ENCODE results near the gene VIL1.
A peak's percentile ranks its signal among the peaks of the same experiment; 100 is the strongest.

The VIL1 gene

DNA sequence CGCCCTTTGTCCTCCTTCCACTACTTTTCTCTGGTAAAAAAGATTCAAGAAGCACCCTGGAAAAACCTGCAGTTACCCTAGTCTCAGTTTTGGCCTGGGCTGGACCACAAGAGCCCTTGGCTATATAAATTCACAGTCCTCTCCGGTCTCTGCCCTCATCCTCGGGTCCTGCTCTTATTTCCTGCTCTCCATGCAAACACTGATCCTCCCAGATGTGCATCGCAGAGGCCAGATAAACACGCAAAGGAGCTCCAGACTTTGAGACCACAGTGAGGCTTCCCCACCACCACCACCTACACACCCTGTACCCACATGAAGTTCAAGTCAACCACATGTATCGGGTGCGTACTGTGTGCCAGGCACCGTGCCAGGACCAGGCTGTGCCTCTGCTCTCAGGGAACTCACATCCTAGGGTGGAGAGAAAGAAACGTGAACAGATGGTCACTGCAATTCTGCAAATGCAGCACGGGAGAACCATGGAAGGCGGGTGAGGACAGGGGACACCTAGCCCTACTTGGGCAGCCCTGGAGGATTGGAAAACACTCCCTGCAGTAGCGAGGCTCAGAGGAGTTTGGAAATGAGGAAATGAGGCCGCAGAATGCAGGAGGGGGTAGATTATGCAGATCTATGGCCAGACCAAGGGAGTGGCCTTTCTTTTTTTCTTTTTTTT, 11.8 kb upstream of the VIL1 start:
- DNase-seq = peak; percentile 82

DNA sequence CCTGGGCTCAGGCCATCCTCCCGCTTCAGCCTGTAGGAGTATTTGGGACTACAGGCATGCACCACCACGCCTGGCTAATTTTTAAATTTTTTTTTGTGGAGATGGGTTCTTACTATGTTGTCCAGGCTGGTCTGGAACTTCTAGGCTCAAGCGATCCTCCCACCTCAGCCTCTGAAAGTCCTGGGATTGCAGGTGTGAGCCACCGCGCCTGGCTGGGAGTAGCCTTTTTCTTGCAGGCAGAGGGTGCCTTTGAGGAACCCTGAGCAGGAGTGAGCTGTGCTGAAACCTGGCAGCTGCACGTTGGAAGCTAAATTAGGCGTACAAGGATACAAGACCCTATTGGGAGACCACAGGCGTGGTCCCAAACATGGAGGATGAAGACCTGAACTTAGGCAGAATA, 11.2 kb upstream of the VIL1 start:
- no peak for DNase-seq

DNA sequence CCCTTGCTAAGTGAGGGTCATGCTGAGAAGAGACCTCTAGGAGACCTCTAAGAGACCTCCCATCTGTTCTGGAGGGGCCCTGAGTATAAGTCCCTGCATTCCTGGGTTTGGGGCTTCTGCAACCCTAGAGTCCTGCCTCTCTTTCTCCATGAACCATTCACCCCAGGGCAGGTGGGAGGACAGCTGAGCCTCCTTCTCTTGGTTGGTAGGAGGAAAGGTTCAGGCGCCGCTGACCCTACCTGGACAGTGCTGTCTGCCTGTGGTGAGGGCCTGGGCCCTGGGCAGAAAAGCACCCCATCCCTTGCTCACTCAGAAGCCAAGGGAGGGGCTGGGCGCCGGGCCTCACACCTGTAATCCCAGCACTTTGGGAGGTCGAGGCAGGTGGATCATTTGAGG, 604 bp upstream of the VIL1 start:
- no peak for DNase-seq

GRCh38 chr2:218419630-218420216, 800 bp downstream of the VIL1 start:
- DNase-seq = no peak

GRCh38 chr2:218421027-218421426, 2.1 kb downstream of the VIL1 start:
- DNase-seq = no peak

DNA sequence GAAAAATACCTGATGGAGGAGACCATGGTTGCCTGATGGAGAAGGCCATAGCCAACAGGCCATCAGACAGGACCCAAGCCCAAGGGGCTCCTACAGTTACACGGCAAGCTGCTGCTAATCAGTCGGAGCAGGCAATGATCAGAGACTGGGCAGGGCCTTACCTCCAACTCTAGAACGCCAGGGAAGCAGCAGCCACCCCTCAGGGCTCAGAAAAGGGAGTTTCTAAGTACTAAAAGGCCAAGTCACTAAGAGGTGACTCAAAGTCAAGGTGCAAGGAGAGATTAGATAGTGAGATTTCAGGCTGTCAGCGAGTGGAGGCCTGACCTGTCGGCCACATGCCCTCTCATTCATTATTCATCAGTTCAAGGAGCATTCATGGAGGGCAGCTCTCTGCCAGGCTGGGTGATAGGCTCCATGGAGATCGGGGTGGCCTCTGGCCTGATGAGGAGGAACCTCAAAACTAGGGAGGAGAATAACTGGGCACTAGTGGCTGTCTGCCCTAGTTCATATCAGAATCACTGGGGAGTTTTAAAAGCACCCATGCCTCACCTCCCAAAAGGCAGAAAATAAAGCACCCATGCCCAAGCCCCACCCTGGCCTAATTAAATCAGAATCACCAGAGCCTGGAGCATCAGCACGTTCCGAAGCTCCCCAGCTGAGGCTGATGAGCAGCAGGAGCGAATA, 3.6 kb downstream of the VIL1 start:
- DNase-seq = no peak

GRCh38 chr2:218423584-218423983, 4.7 kb downstream of the VIL1 start:
- DNase-seq = no peak

GRCh38 chr2:218425531-218425930, 6.6 kb downstream of the VIL1 start:
- DNase-seq = no peak

- no peak for DNase-seq
Measured at GRCh38 chr2:218427741-218428140, 8.8 kb downstream of the VIL1 start.

- no peak for DNase-seq
Measured at GRCh38 chr2:218428846-218429558, 10.1 kb downstream of the VIL1 start.

GRCh38 chr2:218429911-218430692, 11.2 kb downstream of the VIL1 start:
- no peak for DNase-seq

- no peak for DNase-seq
Measured at GRCh38 chr2:218430721-218431120, 11.8 kb downstream of the VIL1 start.

DNA sequence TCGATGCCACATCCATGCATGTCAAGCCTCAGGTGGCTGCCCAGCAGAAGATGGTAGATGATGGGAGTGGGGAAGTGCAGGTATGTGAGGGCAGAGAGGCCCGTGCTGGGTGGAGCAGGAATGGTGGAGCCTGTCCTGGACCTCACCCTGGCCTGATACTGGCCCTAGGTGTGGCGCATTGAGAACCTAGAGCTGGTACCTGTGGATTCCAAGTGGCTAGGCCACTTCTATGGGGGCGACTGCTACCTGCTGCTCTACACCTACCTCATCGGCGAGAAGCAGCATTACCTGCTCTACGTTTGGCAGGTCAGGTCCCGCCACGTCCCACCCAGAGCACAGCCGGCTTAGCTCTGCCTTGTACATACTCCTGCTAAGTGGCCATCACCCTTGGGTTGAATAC, 13.0 kb downstream of the VIL1 start:
- no peak for DNase-seq

DNA sequence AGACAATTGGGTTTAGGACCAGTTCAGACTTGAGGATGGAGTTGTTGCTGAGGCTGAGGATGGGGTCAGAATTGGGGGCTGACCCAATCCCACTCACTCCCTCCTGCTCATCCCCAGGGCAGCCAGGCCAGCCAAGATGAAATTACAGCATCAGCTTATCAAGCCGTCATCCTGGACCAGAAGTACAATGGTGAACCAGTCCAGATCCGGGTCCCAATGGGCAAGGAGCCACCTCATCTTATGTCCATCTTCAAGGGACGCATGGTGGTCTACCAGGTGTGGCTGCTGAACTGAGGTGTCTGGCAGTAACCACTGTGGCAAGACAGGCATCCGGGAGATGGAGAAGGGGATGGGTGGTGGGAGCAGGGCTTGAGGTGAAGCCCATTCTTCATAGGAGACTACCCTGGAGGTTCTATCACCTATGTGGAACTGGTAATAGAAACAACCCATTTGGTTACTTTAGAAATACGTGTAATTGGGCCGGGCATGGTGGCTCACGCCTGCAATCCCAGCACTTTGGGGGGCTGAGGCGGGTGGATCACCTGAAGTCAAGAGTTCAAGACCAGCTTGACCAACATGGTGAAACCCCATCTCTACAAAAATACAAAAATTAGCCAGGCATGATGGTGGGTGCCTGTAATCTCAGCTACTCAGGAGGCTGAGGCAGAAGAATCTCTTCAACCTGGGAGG, 13.9 kb downstream of the VIL1 start:
- DNase-seq = no peak

DNA sequence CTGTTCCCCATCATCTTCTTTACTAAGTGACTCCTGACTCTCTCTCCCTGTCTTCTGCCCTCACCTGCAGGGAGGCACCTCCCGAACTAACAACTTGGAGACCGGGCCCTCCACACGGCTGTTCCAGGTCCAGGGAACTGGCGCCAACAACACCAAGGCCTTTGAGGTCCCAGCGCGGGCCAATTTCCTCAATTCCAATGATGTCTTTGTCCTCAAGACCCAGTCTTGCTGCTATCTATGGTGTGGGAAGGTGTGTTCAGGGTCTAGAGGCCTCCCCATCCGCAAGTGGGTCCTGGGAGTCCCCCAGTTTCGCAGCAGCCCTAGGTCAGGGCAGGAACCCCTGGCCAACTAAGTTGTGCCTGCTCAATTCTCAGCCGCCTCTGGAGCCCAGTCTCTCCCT, 15.5 kb downstream of the VIL1 start:
- no peak for DNase-seq

DNA sequence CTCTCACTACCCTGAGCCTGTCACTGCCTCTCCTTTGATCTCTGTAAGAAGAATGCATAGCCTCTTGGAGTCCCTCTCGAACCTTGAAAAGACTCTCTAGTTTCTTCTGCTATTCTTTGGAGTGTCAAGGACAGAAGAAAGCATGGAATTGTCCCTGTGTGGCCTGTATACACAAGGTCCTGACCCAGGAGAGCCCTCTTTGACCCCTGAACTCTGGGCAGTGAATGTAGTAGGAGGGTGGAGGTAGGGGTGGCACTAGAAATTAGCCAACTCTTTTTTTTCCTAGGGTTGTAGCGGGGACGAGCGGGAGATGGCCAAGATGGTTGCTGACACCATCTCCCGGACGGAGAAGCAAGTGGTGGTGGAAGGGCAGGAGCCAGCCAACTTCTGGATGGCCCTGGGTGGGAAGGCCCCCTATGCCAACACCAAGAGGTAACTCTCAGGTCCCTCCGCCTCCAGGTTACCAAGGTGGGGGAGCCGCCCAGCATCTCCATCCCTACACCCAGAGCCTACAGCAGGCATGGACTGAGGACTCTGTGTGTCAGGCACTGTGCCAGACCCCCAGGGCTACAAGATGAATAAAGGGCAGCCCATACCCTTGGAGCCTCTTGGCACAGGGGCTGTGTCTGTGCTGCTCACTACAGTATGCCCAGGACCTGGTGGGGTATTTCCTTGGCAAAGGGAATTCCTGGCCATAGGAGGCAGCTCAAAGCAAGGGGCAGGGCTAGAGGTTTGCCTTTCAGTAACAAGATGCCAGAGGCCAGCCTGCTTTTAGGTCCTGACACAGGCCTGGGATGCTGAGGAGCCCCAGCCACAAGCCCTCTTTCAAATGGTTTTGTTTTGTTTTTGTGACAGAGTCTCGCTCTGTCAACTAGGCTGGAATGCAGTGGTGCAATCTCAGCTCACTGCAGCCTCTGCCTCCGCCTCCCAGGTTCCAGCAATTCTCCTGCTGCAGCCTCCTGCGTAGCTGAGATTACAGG, 16.4 kb downstream of the VIL1 start:
- DNase-seq = no peak

DNA sequence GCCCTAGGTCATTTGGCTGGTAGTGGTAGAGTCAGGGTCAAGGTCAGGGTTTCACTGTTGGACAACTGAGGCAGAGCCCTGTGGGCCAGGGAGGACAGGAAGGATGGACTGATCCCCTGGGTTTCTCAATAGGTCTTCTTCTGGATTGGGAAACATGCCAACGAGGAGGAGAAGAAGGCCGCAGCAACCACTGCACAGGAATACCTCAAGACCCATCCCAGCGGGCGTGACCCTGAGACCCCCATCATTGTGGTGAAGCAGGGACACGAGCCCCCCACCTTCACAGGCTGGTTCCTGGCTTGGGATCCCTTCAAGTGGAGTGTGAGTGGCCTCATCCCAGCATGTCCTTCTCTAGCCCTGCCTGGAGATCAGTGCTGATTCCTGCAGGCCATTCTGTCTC, 18.1 kb downstream of the VIL1 start:
- no peak for DNase-seq

- no peak for DNase-seq
Measured at GRCh38 chr2:218437969-218438368, 19.0 kb downstream of the VIL1 start.

DNA sequence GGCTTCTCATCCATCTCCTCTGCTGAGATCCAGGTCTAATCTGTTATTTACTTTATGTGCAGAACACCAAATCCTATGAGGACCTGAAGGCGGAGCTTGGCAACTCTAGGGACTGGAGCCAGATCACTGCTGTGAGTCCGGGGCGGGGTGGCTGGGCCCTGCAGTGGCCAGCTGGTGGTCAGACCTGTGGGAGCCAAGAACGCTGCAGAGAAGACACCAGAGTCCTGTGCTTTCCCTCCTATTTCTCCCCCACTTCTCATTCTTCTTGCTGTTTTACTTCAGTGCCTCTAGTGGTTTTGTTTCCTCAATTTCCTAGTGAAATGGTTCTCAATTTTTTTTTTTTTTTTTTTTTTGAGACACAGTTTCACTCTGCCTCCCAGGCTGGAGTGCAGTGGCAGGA, 19.7 kb downstream of the VIL1 start:
- DNase-seq = no peak

GRCh38 chr2:218444692-218445357, 25.9 kb downstream of the VIL1 start:
- DNase-seq = no peak

- no peak for DNase-seq
Measured at GRCh38 chr2:218445602-218446001, 26.7 kb downstream of the VIL1 start.

Measured in right hindlimb (tissue), 1 donor.